Measurements from ENCODE around the gene ZNF750. TPM values are rescaled to one million over a fixed set of nuclear protein-coding genes. Genes with fewer than 3 reads are reported as not detected.

ZNF750 gene
- total and polyA plus RNA-seq, 10 of the 15 experiments (the other 5 are each of a cell fraction or from before 2014, with no cell fraction given): 0.06 TPM; not detected in 9

GRCh38 chr17:82864713-82865248 lies 25.0 kb upstream of the ZNF750 start:
- DNase-seq (ENCODE audit: low read depth, low spot score) (no peak), ATAC-seq (peak; percentile 1; the same call in 2 of the 3 replicates), FAIRE-seq (no peak)
- Histone ChIP-seq H3K27me3 (replicated peaks in 1 of 2; ENCODE audit: control insufficient read depth in 2 of 2, insufficient read depth in 2 of 2, low read length in 1 of 2) (no peaks in the 10 kb centered on the region), H3K4me2 (ENCODE audit: control insufficient read depth, insufficient read depth) (peak overlapping the region; percentile 93), H3K9me3 (replicated peaks; ENCODE audit: control insufficient read depth, insufficient read depth, low read length) (no peaks in the 10 kb centered on the region), H2AFZ (ENCODE audit: control insufficient read depth, low read depth, low read length) (peak overlapping the region; percentile 16), H3K4me3 (peak overlapping the region; percentile 31; the same call in 1 of the 2 replicates), H3K4me1 (ENCODE audit: control insufficient read depth, insufficient read depth, low read length) (peaks cover 74% of the 10 kb centered on the region), H3K79me2 (ENCODE audit: control insufficient read depth, insufficient read depth, low read length) (peaks cover 69% of the 10 kb centered on the region), H3K27ac (ENCODE audit: control insufficient read depth, insufficient read depth) (peak overlapping the region; percentile 98), H3K9ac (ENCODE audit: control insufficient read depth, insufficient read depth, low read length) (peak overlapping the region; percentile 89), H3K36me3 (ENCODE audit: control insufficient read depth in 2 of 2, insufficient read depth in 2 of 2, low read length in 1 of 2) (peaks cover 0 to 4% of the 10 kb centered on the region in 2 experiments; a peak in 3 of 4 replicates), H4K20me1 (ENCODE audit: control insufficient read depth, insufficient read depth) (no peaks in the 10 kb centered on the region)
- no TSS peak for BruUV-seq (replicated peaks)
- SMC1A ChIA-PET (ENCODE audit: uncharacterized antibody, unreplicated experiment): interaction anchor here (0.8 to 2.5 kb wide), 9 partner anchors 8 to 83 kb away, joined by 4 to 14 read pairs (median 5); no protein-coding TSS in a partner anchor
- WGBS (ENCODE audit: insufficient coverage, insufficient replicate concordance, low lambda C conversion rate, missing lambda C conversion rate): 2% methylated on average over 12 of the region's 16 CpGs
- POLR2A ChIA-PET: interaction anchor here (0.6 to 3.3 kb wide), 6 partner anchors 8 to 314 kb away, joined by 3 to 10 read pairs (median 6); no protein-coding TSS in a partner anchor
- RAD21 ChIA-PET (ENCODE audit: unreplicated experiment): interaction anchor here (0.8 to 2.7 kb wide), 8 partner anchors 11 to 358 kb away, joined by 3 to 17 read pairs (median 5); no protein-coding TSS in a partner anchor
- CTCF ChIA-PET: interaction anchor here (0.6 to 2.1 kb wide), 7 partner anchors 11 to 341 kb away, joined by 3 to 20 read pairs (median 6); no protein-coding TSS in a partner anchor
- intact Hi-C loops (cut with micrococcal nuclease; ENCODE audit: unreplicated experiment) (loop anchor here (2.0 to 10.0 kb wide), 2 partner anchors 50 to 80 kb away; no protein-coding TSS in a partner anchor), in situ Hi-C loops (cut with MboI) (no loop called here)
- TF ChIP-seq IKZF1 (conservative IDR thresholded peaks at IDR 0.05) (peak; percentile 32), NFXL1 (IDR thresholded peaks at IDR 0.05; ENCODE audit: borderline replicate concordance) (no peak), SKIL (IDR thresholded peaks at IDR 0.05; ENCODE audit: low read depth, poor library complexity, severe bottlenecking) (no peak), RAD21 (IDR thresholded peaks at IDR 0.05; ENCODE audit: insufficient read depth, low read depth, low read length) (0 out of 2 replicates have a peak, but pooled peaks have one; percentile 16), EGR1 (IDR thresholded peaks at IDR 0.05; ENCODE audit: borderline replicate concordance in 1 of 2, low read depth in 2 of 2, low read length in 2 of 2) (no peak), TCF3 (IDR thresholded peaks at IDR 0.05; ENCODE audit: borderline replicate concordance, insufficient read depth, low read depth, low read length) (peak; percentile 85), MTA2 (IDR thresholded peaks at IDR 0.05; ENCODE audit: low read depth) (no peak)
- TF ChIP-seq, protein P1, sequence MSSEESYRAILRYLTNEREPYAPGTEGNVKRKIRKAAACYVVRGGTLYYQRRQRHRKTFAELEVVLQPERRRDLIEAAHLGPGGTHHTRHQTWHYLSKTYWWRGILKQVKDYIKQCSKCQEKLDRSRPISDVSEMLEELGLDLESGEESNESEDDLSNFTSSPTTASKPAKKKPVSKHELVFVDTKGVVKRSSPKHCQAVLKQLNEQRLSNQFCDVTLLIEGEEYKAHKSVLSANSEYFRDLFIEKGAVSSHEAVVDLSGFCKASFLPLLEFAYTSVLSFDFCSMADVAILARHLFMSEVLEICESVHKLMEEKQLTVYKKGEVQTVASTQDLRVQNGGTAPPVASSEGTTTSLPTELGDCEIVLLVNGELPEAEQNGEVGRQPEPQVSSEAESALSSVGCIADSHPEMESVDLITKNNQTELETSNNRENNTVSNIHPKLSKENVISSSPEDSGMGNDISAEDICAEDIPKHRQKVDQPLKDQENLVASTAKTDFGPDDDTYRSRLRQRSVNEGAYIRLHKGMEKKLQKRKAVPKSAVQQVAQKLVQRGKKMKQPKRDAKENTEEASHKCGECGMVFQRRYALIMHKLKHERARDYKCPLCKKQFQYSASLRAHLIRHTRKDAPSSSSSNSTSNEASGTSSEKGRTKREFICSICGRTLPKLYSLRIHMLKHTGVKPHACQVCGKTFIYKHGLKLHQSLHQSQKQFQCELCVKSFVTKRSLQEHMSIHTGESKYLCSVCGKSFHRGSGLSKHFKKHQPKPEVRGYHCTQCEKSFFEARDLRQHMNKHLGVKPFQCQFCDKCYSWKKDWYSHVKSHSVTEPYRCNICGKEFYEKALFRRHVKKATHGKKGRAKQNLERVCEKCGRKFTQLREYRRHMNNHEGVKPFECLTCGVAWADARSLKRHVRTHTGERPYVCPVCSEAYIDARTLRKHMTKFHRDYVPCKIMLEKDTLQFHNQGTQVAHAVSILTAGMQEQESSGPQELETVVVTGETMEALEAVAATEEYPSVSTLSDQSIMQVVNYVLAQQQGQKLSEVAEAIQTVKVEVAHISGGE (CRISPR knock-in tag; IDR thresholded peaks at IDR 0.05): no peak
- TF ChIP-seq, protein P2, sequence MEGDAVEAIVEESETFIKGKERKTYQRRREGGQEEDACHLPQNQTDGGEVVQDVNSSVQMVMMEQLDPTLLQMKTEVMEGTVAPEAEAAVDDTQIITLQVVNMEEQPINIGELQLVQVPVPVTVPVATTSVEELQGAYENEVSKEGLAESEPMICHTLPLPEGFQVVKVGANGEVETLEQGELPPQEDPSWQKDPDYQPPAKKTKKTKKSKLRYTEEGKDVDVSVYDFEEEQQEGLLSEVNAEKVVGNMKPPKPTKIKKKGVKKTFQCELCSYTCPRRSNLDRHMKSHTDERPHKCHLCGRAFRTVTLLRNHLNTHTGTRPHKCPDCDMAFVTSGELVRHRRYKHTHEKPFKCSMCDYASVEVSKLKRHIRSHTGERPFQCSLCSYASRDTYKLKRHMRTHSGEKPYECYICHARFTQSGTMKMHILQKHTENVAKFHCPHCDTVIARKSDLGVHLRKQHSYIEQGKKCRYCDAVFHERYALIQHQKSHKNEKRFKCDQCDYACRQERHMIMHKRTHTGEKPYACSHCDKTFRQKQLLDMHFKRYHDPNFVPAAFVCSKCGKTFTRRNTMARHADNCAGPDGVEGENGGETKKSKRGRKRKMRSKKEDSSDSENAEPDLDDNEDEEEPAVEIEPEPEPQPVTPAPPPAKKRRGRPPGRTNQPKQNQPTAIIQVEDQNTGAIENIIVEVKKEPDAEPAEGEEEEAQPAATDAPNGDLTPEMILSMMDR (IDR thresholded peaks at IDR 0.05 in 2 of 3, conservative IDR thresholded peaks at IDR 0.05 in 1 of 3; ENCODE audit: control insufficient read depth in 2 of 3, extremely low read depth in 1 of 3, insufficient read depth in 1 of 3, low read depth in 3 of 3, low read length in 3 of 3): peak in 2 of 3 experiments; percentile 6 to 42; a peak in 3 of 6 replicates
